ENCODE results near the gene CST11. TPM values are rescaled to one million over a fixed set of nuclear protein-coding genes. Genes with fewer than 3 reads are reported as not detected.

CST11 gene
- total RNA-seq, 1 donor from 2014 or later, result not detected

GRCh38 chr20:23456873-23457272 is 4.2 kb upstream of the CST11 start:
- Histone ChIP-seq H3K27ac (no peak overlapping the region), H3K4me1 (no peaks in the 10 kb centered on the region), H3K9me3 (no peaks in the 10 kb centered on the region), H3K36me3 (no peaks in the 10 kb centered on the region), H3K4me3 (no peak overlapping the region), H3K27me3 (no peaks in the 10 kb centered on the region)
- no peak for DNase-seq (ENCODE audit: low spot score in 2 of 2)
- intact Hi-C loops (cut with DNase I), result loop anchor here (10.0 kb wide), 1 partner anchor 258 kb away; no protein-coding TSS in a partner anchor
- TF ChIP-seq CTCF (IDR thresholded peaks at IDR 0.05), result no peak

GRCh38 chr20:23456409-23456808 is 3.7 kb upstream of the CST11 start:
- no peak for DNase-seq (ENCODE audit: low spot score in 2 of 2)
- H3K4me1 ChIP-seq, result no peaks in the 10 kb centered on the region
- H3K9me3 ChIP-seq, result no peaks in the 10 kb centered on the region
- H3K4me3 ChIP-seq, result no peak overlapping the region
- H3K27ac ChIP-seq, result no peak overlapping the region
- intact Hi-C loops (cut with DNase I), result loop anchor here (10.0 kb wide), 1 partner anchor 258 kb away; no protein-coding TSS in a partner anchor
- H3K36me3 ChIP-seq, result no peaks in the 10 kb centered on the region
- H3K27me3 ChIP-seq, result no peaks in the 10 kb centered on the region
- no peak for TF ChIP-seq CTCF (IDR thresholded peaks at IDR 0.05)

GRCh38 chr20:23455639-23456038 is 3.0 kb upstream of the CST11 start:
- H3K9me3 ChIP-seq, result no peaks in the 10 kb centered on the region
- H3K4me1 ChIP-seq, result no peaks in the 10 kb centered on the region
- no peaks in the 10 kb centered on the region for H3K27me3 ChIP-seq
- intact Hi-C loops (cut with DNase I), result loop anchor here (10.0 kb wide), 1 partner anchor 259 kb away; no protein-coding TSS in a partner anchor
- TF ChIP-seq CTCF (IDR thresholded peaks at IDR 0.05), result no peak
- H3K36me3 ChIP-seq, result no peaks in the 10 kb centered on the region
- H3K4me3 ChIP-seq, result no peak overlapping the region
- no peak overlapping the region for H3K27ac ChIP-seq
- DNase-seq (ENCODE audit: low spot score in 2 of 2), result no peak

- no peaks in the 10 kb centered on the region for H3K36me3 ChIP-seq
- H3K4me3 ChIP-seq, result no peak overlapping the region
- no peaks in the 10 kb centered on the region for H3K4me1 ChIP-seq
- TF ChIP-seq CTCF (IDR thresholded peaks at IDR 0.05), result no peak
- H3K27ac ChIP-seq, result no peak overlapping the region
- intact Hi-C loops (cut with DNase I), result loop anchor here (10.0 kb wide), 1 partner anchor 260 kb away; no protein-coding TSS in a partner anchor
- no peaks in the 10 kb centered on the region for H3K9me3 ChIP-seq
- no peak for DNase-seq (ENCODE audit: low spot score in 2 of 2)
- no peaks in the 10 kb centered on the region for H3K27me3 ChIP-seq
Measured at GRCh38 chr20:23454816-23455215, 2.1 kb upstream of the CST11 start.

GRCh38 chr20:23453549-23454543 is 1.2 kb upstream of the CST11 start:
- H3K4me3 ChIP-seq, result no peak overlapping the region
- no peaks in the 10 kb centered on the region for H3K4me1 ChIP-seq

More at GRCh38 chr20:23453549-23454543, 1.2 kb upstream of the CST11 start:
- Histone ChIP-seq H3K9me3 (no peaks in the 10 kb centered on the region), H3K36me3 (no peaks in the 10 kb centered on the region), H3K27me3 (no peaks in the 10 kb centered on the region), H3K27ac (no peak overlapping the region)
- DNase-seq (ENCODE audit: low spot score in 2 of 2), result no peak
- no peak for TF ChIP-seq CTCF (IDR thresholded peaks at IDR 0.05)
- intact Hi-C loops (cut with DNase I), result loop anchor here (10.0 kb wide), 1 partner anchor 261 kb away; no protein-coding TSS in a partner anchor

Measured in ascending aorta (tissue), 2 donors.